Stimulated activated CD4-positive, alpha-beta T cell treated with anti-CD3 and anti-CD28 coated beads, Interleukin-1b, Interleukin-23, amount 100 ng/mL, for 48 hours (primary cell): Measurements from ENCODE around the gene TRIM54.
"Not testable (repeated sequence)": the region's sequence is repeated elsewhere in the genome, so short reads cannot be mapped to it uniquely, and the experiment has no call there.

Source experiments
- DNase-seq: peaks from one replicate; pipeline ENCODE4 v3.0.0-alpha.2; 2020

Gene TRIM54

DNA sequence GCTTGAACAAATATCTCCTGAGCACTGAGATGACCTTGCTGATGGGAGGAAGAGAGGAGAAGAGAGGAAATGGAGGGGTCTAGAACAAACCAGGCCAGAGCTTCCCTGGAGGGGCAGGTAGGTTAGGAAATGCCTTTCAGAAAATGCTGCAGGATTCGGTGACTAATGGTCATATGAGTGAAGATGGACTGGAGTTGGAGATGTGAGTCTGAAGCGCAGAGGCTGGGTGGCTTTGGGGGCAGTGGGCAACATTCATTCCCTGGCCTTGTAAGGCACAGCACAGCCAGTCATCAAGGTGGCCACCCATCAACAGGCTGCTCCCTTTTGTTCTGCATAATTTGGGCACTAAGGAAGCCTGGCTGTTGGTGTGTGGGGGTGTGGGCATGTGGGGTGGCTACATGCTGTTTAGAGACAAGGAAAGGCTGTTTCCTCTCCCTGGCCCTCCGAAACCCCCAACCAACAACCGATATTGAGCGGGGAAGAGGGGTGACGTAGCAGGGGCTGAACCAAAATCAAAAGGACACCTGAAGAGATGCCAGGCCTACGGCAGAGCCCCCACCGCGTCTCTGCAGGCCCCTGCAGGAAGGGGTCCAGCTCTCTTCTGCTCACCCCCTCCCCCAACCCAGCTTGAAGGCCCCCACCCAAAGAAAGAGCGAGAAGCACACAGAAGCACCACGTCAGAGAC, 20.8 kb upstream of the TRIM54 start:
- DNase-seq, result no peak

DNA sequence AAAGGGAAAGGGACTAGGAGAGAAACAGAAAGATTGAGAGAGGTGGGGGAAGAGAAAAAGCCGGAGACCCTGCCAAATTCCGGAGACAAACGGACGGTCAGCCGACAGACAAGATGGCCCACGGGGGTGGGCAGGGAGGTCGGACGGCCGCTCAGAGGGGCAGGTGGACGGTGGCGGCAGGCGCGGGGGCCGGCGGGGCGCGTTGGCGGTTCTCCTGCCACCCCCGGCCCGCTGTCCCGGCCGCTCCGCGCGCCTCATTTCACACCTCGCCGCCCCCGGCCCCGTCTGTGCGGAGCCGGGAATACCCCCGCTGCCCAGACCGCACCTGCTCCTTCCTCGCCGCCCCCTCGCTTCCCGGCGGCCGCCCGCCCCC, 20.3 kb upstream of the TRIM54 start:
- no peak for DNase-seq

DNA sequence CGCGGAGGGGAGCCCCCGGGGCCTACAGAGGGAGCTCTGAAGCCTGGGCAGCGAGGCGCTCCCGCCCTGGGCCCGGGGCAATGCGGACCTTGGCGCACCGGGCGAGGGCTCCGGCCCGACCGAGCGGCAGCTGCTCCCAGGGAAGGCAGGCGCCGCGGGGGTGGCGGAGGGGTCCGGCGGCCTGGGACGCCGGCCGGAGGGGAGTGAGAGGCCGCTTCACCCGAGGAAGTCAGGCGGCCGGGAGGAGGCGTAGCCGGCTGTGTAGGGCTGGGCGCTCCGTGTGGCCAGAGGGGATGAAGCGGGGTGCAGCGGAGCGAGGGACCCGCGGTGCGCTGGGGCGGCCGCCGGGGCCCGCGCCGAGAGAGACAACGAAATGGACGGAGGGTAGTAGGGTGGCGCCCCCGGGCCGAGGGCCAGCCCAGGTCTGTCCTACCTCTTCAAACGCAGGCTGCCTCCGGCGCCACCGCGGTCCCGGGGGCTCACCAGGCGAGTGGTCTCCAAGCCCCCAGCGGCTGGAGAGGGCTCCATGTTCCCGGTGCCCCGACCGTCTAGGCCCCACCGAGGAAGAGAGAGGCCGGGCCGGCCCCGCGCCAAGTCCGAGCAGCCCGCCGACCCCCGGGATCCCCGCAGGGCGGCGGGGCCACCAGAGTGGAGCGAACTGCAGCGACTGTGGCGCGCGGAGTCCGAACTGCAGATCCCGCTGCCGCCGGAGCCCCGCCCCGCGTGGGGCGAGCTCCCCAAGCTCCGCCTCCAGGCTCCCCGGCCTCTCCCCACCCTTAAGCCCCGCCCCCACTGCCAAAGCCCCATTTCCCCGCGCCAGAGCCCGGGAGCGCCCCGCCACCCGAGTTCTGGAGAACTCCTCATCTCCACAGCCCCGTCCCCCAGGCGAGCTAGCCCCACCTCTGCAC, 19.6 kb upstream of the TRIM54 start, which contains the start of gene SLC30A3:
TSS of gene SLC30A3 (minus strand) at position 669 of the 908 bp plus-strand sequence. CDS start at position 528, 141 bp downstream.
- DNase-seq, result peak; percentile 70

DNA sequence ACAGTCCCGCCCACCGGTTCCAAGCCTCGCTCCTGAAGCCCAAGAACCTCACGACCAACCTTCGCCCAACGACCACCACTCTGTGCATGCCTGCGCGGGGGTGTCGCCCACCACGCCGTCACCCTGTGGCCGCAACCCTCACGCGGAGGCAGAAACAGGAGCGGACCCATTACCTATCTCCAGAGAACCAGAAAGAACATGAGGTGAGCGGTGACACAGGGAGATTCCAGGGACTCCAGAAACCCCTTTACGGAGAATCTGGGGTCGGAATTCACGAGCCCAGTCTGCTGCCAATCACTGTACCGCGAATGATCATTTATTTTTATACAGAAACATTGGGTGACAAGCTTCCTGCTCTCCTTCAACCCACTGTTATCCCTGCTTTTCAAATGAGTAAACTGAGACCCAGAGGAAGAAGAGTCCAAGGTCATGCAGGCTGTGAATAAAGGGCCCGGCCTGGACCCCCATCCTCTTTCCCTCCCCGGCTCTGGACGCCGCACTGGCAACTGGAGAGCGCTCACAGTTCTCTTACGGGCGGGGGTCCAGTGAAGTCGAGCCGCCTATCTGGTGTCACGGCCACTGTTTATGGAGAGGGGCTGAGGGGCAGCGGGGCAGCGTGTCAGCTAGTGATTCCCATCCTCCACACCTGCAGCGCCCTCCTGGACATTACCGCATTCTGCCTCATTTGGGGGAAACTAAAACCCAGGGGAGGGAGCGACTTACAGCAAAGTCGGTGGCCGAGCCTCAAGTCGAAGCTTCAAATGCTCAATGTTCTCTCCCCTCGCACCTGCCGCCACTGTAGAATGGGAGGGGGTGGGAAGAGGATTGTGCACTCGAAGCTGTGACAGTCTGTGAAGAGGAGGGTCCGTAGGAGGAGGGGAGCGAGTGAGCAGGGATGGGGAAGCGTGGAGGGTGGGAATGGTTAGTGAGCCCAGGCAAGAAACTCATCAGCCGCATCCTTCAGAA, 18.7 kb upstream of the TRIM54 start:
- DNase-seq, result no peak

DNA sequence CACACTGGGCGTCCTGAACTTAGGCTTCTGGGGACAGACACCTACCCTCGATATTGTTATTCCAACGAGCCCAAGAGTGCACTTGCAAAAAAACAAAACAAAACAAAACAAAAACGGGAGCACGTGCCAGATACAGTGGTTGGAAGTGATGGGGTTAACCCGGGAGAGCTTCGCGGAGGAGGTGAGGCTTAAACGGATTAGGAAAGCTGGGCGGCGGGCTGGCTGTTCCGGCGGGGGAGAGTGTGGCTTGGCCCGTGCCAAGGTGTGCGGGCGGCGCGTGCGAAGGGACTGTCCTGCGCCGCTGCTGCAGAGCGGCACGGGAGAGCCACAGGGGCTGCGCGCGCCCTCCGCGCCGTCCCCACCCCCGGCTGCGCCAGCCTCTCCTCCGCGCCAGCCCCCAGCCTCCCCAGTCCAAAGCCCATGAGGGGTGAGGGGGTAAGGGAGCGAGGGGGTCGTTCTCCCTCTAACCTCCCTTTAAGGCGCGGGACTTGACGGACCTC, 17.9 kb upstream of the TRIM54 start:
- no peak for DNase-seq

DNA sequence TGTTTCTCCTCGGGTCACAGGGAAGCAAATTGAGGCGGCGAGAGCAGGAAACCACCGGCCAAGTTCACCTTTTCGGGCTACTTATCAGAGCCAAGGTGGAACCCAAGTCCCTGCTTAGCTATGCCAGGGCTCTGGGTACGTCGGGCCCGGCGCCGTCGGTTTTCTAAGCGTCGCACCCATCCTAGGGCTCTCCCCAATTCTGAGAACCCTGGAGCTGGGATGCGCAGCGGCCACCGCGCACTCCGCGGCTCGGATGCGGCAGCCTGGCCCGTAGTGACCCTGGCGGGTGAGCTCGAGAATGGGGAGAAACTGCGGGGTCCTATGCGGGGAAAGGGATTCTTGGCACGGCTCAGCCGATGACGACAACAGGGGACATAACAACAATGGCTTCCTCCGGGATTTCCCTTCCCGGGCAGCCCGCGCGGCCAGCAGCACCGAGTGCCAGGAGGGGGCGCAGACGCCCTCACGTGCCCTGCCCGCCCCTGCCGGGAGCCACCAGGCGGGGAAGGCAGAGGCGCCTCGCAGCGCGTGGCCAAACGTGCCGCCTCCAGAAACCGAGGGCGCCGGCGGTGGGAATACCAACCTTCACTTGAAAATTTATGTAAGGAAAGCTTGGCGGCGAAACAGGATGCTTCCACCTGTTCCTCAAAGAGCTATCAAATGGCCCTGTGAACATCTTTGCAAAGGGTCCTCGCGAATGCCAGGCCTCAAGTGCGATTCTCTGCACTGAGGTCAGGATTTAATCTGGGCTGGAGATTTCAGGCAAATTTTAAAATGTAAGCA, 17.3 kb upstream of the TRIM54 start:
- peak; percentile 61 for DNase-seq

DNA sequence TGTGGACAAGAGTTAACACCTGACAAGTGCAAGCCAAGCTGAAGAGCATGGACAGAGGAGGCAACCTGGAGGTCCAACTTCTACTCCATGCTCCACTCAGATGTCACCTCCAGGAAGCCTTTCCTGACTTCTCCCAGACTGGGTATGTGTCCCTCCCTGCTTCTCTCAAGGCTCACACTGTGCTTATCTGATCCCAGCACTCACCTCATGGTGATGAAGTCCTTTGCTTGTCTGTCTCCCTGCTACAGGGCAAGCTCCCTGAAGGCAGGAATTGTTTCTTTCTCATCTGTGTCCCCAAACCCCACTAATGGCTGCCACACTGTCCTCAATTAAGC, 16.7 kb upstream of the TRIM54 start:
- no peak for DNase-seq

DNA sequence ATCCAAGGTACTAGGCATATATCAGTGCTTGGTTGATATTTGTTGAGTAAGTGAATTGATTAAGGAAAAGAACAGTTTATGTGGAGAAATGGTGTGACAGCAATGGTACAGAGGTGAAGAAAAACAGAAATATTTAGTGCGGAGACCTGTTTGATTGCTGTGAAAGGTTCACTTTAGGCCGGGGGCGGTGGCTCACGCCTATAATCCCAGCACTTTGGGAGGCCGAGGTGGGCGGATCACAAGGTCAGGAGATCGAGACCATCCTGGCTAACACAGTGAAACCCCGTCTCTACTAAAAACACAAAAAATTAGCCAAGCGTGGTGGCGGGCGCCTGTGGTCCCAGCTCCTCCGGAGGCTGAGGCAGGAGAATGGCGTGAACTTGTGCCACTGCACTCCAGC, 13.9 kb upstream of the TRIM54 start:
- not testable (repeated sequence) for DNase-seq

DNA sequence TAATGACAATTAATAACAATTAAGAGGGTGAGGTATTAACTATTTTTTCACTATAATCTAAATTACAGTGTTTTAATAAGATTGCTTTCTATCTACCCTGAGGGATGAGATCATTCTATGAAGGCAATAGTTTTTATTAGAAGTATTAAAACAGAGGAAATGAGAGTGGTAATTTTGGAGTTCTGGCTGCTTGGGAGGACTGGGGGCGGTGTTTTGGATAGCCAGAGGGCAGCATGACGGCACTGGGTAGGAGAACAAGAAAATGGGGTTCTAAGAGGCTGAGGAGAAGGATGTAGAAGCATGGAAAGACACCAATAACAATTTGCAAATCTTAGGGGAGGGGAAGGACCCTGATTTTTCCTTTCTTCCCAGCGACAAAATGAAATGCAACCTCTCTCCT, 12.1 kb upstream of the TRIM54 start:
- DNase-seq, result no peak

DNA sequence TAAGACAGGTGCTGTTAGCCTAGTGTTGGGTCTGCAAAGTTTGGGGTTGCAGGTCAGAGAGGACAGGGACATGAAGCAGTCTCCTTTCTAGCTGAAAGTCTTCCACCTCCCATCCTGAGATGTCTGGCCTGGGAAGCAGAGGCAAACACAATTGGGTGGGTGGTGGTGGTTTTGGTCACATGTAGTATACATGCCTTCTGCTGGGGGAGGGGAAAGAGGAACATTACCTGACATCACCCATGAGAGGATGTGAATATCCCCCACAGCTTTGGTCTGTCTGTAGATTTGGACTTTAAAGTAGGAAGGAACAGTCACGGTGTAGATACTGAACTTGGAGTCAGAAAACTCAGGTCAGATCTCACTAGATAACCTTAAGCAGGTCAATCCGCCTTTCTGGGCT, 11.6 kb upstream of the TRIM54 start:
- no peak for DNase-seq

DNA sequence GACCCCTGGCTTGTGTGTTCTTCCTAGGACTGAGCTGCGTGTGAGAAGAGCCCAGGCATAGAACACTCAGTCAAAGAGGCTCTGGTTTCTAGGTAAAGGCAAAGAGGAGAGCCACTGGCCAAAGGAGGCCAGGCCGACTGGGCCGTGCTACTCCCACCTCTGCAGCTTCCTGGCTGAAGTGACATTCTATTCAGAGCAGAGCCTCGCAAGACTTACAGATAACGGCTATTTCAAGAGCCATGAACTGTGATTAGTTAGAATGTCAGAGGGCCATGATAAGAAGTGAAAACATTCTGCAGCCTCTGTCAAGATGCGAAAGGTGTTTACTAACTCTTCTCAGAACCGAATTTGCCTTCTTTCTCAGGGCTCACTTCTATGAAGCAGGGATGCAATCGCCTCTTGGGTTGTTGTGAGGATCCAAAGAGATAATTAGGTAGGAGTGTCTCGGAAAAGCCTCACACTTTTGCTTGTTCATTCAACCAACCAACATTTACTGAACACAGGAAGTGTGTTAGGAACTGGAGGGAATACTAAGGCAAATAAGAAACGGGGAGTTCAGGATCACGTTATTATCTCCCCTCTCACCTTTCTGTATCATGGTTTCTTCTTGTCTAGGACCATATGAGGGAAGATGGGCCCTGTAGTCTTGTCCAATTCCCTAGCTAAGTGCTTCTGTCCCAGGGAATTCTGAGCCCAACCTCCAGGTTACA, 10.4 kb upstream of the TRIM54 start:
- no peak for DNase-seq

DNA sequence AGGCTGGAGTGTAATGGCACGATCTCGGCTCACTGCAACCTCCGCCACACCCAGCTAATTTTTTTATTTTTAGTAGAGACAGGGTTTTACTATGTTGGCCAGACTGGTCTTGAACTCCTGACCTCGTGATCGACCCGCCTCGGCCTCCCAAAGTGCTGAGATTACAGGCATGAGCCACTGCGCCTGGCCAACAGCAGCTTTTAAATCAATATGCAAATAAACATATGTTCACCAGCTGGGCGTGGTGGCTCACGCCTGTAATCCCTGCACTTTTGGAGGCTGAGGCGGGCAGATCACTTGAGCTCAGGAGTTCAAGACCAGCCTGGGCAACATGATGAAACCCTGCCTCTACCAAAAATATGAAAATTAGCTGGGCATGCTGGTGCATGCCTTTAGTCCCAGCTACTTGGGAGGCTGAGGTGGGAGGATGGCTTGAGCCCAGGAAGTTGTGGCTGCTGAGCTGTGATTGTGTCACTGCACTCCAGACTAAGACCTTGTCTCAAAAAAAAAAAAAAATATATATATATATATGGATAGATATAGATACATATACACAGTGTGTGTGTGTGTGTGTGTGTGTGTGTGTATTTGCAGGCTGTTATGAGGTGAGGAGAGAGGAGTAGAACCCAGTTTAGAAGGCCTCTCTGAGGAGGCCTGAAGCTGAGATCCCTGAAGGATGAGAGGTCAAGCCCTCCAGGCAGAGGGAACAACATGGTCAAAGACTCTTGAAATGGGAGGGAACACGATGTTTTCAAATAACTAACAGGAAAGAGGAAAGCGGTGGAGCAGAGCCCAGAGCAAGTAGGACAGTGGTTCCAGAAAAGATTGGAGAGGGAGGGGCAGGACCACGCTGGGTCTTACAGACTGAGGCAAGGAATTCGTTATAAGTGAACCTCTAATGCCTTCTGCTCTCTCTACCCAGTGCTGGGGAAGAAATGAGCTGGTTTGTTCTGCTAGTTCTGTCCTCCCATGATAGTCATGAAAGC, 9.4 kb upstream of the TRIM54 start:
- DNase-seq, result not testable (repeated sequence)

DNA sequence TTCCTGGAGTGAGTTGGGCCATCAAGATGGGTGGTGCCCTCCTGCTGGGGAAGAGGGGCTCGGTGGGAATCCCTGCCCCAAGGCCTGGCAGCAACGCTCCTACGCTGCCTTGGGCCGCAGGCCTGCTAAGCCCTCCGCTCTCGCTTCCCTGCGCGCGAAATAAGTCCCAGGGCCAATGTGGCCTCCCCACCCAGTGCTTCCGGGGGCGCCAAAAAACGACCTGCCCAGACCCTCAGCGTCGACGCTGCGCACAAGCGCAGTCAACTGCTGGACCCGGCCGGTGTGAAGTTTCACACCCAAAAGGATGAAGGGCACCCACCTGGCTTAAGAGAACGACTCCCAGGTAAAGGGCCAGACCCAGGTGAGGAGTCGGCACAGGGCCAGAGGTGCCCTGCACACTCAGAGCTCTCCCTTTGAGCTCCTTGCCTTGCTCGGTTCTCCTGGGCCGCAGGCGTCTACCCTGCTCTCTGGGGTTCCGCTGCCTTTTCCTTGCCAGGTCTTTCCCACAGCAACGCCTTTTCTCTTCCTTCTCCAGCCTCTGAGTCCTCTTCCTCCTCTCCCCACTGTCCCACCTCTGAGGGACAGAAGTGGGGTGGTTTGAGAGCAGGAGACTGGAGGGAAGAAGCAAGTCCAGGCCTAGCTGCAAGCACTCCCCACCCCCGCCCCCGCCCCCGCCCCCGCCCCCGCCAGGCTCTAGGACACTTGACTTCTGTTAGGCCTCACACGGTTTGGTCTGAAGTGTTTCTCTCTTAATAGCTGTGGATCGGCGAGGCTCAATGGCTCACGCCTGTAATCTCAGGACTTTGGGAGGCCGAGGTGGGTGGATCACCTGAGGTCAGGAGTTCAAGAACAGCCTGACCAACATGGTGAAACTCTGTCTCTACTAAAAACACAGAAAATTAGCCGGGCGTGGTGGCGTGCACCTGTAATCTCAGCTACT, 6.7 kb upstream of the TRIM54 start, which contains the start of gene DNAJC5G:
TSS of gene DNAJC5G (plus strand) at position 223 of the 940 bp plus-strand sequence. CDS start 1,296 bp downstream, outside the sequence.
- DNase-seq, result no peak

DNA sequence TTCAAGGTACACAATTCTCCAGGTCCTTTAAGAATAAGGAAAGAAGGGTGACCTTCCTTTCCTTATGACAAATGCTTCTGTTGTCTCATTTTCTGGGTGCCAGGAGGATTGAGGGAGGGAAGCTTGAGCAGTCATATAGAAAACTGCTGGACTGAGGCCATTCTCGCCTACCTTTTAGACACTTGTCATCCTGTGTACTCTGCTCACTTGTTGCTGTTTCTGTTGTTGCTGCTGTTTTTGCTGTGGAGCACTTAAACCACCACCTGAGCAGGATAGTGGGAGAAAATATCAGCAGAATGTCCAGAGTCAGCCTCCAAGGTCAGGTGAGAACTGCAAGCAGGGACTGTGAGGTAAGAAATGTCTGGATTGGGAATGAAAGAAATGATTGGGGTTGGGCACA, 4.2 kb upstream of the TRIM54 start:
- DNase-seq, result no peak

DNA sequence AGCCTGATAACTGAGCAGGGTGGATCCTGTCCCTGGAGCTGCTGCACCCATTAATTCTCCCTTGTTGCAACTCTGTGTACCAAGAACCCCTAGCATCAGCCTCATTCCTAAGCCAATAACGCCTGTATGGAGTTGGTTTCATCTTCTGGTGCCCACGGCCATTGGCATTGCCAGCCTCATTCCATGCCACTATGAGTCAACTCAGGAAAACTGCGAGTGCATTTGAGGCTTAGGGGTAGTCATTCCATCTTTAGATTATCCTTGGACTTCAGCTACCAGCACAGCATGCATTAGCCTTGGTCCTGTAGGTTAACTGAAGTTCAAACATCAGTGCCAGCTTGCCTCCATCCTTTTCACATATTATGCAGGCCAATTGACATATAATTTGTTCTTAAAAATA, 1.4 kb upstream of the TRIM54 start:
- DNase-seq, result no peak

DNA sequence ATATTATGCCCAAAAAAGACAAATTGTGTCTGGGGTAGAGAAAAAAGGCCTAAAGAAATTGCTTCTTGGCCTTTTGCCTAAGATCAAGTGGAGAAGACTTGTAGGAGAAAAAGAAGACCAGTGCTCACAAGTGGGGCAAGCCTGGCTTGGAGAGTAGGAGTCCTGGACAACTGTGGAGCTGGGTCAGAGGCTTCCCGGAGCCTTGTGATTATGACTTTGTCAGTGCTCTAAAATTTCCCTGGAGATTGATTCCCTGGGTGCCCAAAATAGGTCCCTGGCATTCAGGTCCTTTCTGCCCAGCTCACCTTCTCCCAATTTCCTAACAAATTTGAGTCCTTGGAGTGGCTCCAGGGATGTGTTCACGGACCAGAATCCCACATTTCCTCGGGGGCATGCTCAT, 787 bp upstream of the TRIM54 start:
- DNase-seq, result no peak

DNA sequence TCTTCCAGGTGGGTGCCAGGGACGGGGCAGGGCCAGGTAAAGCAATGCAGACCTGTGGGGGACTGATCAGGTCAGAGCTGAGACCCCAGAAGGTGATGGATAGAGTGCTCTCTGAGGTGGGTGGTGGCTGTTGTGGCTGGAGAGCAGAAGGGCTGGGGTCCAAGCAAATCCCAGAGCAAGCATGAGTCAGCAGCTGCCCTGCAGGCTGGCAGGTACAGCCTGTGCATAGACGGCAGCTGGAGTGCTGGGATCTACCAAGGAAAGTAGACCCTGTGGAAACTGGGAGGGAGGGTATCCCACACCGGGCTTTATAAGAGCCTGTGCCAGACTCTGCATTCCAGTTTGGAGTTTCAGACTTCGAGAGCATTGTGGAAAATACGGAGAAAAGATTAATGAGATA, 663 bp downstream of the TRIM54 start:
- DNase-seq, result no peak

DNA sequence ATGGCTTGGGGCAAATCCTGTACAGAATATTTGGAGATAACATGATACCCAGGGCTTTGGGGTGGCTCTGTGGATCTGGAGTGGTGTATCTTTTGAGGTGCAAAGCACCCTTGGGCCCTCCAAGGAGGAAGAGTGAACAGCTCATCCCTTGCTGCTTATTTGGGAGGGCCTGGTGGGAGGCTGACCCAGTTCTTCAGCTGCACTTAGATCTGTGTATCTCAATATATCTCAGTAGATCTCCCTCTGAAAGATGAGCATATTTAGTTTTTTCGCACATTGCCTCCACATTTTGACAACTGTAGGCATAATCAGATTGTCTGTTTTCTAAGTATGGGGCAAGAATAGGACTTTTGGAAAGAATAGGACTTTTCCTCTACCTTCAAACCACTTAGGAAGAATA, 2.8 kb downstream of the TRIM54 start:
- no peak for DNase-seq

DNA sequence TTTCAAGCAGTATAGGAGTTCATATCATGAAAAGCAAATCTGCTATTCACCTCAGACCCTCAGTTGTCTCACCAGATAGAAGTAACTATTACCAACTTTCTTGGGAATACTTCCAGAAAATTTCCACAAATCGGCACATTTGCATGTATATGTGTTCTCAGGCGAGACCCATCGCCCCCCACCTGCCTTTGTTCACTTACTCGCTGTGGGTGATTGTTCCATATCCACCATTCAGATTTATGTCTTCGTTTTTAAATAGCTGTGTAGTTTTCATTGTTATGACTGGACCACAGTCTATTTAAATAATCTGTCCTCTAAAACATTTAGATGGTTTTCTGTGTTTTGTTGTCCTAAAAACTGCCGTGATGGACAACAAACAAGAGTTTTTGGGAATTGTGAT, 3.3 kb downstream of the TRIM54 start:
- no peak for DNase-seq
